Measurements from ENCODE around the gene TCP1. TPM values are rescaled to one million over a fixed set of nuclear protein-coding genes. Genes with fewer than 3 reads are reported as not detected.
A peak's percentile ranks its signal among the peaks of the same experiment; 100 is the strongest.

TCP1 gene
- total RNA-seq, 1 experiment from 2014 or later: 412 TPM

GRCh38 chr6:159728531-159728964, 60.9 kb downstream of the TCP1 start:
- Histone ChIP-seq H3K4me1 (ENCODE audit: insufficient read depth, low read length) (no peaks in the 10 kb centered on the region), H2BK5ac (ENCODE audit: insufficient read length, low read length) (no peak overlapping the region), H3K18ac (ENCODE audit: insufficient read length, low read depth, low read length) (no peak overlapping the region), H3K27me3 (ENCODE audit: insufficient read depth, low read length) (no peaks in the 10 kb centered on the region), H3T11ph (ENCODE audit: low read length) (no peak overlapping the region), H2AK5ac (ENCODE audit: insufficient read length, low read length) (no peak overlapping the region), H3K9me3 (ENCODE audit: control insufficient read depth, low read depth, low read length) (no peaks in the 10 kb centered on the region), H2AFZ (ENCODE audit: low read length) (no peak overlapping the region), H2BK15ac (ENCODE audit: low read depth, low read length) (no peak overlapping the region), H3K23me2 (ENCODE audit: insufficient read length, low read depth, low read length, poor library complexity, severe bottlenecking) (peaks cover 3% of the 10 kb centered on the region), H4K5ac (ENCODE audit: insufficient read length, low read depth, low read length) (no peak overlapping the region), H3K23ac (ENCODE audit: insufficient read length, low read depth, low read length) (no peak overlapping the region), H2BK120ac (ENCODE audit: low read depth, low read length, poor library complexity, severe bottlenecking) (no peak overlapping the region), H3K4me2 (ENCODE audit: insufficient read depth, insufficient read length, low read length) (peak overlapping the region; percentile 88), H4K91ac (ENCODE audit: insufficient read length, low read depth, low read length) (no peak overlapping the region), H3K4ac (ENCODE audit: low read depth, low read length) (no peak overlapping the region), H3K14ac (ENCODE audit: insufficient read depth, low read length) (no peak overlapping the region), H3K56ac (ENCODE audit: insufficient read length, low read depth, low read length) (no peak overlapping the region), H4K8ac (replicated peaks; ENCODE audit: insufficient read length, low read depth, low read length) (no peak overlapping the region), H4K20me1 (ENCODE audit: control insufficient read depth, insufficient read depth, insufficient read length) (no peaks in the 10 kb centered on the region), H3K9ac (ENCODE audit: extremely low read depth, insufficient read length, low read length) (peak overlapping the region; percentile 99), H2BK12ac (ENCODE audit: insufficient read length, low read depth, low read length) (no peak overlapping the region), H3K79me1 (ENCODE audit: insufficient read depth, low read depth, low read length, poor library complexity, severe bottlenecking) (no peaks in the 10 kb centered on the region), H3K27ac (ENCODE audit: insufficient read length, low read depth, low read length) (no peak overlapping the region), H3K79me2 (ENCODE audit: insufficient read depth, low read length) (peaks cover 61% of the 10 kb centered on the region), H2BK20ac (ENCODE audit: low read depth, low read length, poor library complexity, severe bottlenecking) (no peak overlapping the region)
- no peak for TF ChIP-seq CTCF (conservative IDR thresholded peaks at IDR 0.05)
- H3K36me3 Mint-ChIP-seq (ENCODE audit: insufficient read depth in 1 of 3, low read depth in 3 of 3): peaks cover 18 to 29% (median 27%) of the 10 kb centered on the region in 3 experiments
- H3K27ac Mint-ChIP-seq: peak overlapping the region; percentile 90 to 94 (median 94); a peak in 6 of 7 replicates
- WGBS (ENCODE audit: extremely low coverage, insufficient read length, low lambda C conversion rate): no CpG with 5 or more reads among the region's 9 CpGs
- H3K9me3 Mint-ChIP-seq: no peaks in the 10 kb centered on the region; a peak in 2 of 5 replicates
- peaks cover 19 to 28% of the 10 kb centered on the region in 2 experiments for H3K4me1 Mint-ChIP-seq
- H3K27me3 Mint-ChIP-seq (ENCODE audit: low read depth): no peaks in the 10 kb centered on the region; the same call in 1 of the 2 replicates
- DNase-seq: no peak
- H3K4me3 Mint-ChIP-seq: peak overlapping the region; percentile 93 to 97

Other genes starting within 250 kb of the TCP1 start
- gene SOD2, start 96.4 kb downstream of the TCP1 start, total RNA-seq (2021): 78.5 and 80.5 TPM in 2 replicates
- gene WTAP, start 62.1 kb downstream of the TCP1 start, total RNA-seq (2021): 138 and 142 TPM in 2 replicates
- gene ACAT2, start 27.6 kb downstream of the TCP1 start, total RNA-seq (2021): 155 and 156 TPM in 2 replicates
- 87.4 and 88.8 TPM in 2 replicates for gene MRPL18, start 865 bp upstream of the TCP1 start, total RNA-seq (2021)
- gene PNLDC1, start 10.7 kb upstream of the TCP1 start, total RNA-seq (2021): not detected in 2 replicates
- 0.02 TPM in 2 replicates for gene MAS1, start 101.4 kb upstream of the TCP1 start, total RNA-seq (2021)
- 62.9 and 66.7 TPM in 2 replicates for gene IGF2R, start 179.5 kb upstream of the TCP1 start, total RNA-seq (2021)

Data from H9 (cell line).